Head of caudate nucleus (tissue), 42 donors: ENCODE results near the gene VAPA.
"Not testable (repeated sequence)": the region's sequence is repeated elsewhere in the genome, so short reads cannot be mapped to it uniquely, and the experiment has no call there.

Experiments
- DNase-seq, 42 donors: peaks; one replicate each; pipeline versions ENCODE4 v3.0.0 to v3.0.0-alpha.2; 2020 to 2021; ENCODE audit warnings: mixed read lengths in 7 of 42
- intact Hi-C: fragments of 100-400 bp; cut with DNase I; formaldehyde crosslinking; loops from one replicate; pipeline ENCODE4 v1.15.0; 2022

VAPA gene

DNA sequence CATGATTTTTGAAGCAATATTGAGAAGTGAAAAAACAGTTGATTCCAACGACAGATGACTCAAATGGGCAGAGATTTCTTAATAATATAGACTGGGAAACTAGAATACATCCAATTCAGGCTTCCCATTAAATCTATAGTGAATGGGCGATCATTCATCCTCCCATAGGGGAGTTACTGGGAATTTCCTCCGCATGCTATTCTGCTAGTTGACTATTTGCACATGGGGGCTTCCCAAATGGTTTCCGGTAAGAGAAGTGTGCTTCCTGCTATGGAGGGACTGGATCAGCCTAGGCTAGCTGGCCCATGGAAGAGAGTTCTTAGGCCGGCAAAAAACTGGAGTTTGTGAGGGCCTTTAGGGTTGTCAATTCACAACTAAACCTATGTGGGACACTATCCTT is 2.6 kb upstream of the VAPA start:
- DNase-seq = no peak
- intact Hi-C loops = loop anchor here (5.0 to 10.0 kb wide), 3 partner anchors 116 to 299 kb away; partner anchors contain the start of genes PPP4R1 and RAB31

GRCh38 chr18:9912285-9912684 is 1.5 kb upstream of the VAPA start:
- intact Hi-C loops = loop anchor here (5.0 to 10.0 kb wide), 3 partner anchors 117 to 300 kb away; partner anchors contain the start of genes PPP4R1 and RAB31

DNA sequence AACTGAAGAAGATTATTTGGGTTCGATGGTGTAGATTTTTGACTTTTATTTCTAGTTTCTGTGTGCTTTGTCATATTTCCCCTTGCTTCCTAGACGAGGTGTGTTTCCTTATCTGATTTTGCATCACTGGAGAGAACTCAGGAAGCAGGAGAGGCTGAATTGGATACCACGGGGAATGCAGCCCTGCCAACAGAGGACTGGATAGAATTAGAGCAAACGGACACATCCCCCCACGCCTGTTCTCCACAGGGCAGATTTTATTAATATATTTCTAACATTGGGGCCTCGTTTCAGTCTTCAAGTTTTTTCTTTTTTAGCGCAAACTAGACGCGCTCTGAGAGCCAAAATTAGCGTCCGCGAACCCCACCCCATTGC is 678 bp upstream of the VAPA start:
- intact Hi-C loops = loop anchor here (5.0 to 10.0 kb wide), 3 partner anchors 118 to 301 kb away; partner anchors contain the start of genes PPP4R1 and RAB31
- DNase-seq = peak in 1 of 42 donors; percentile 10

More at GRCh38 chr18:9912285-9912684, 1.5 kb upstream of the VAPA start:
- not testable (repeated sequence) for DNase-seq

- intact Hi-C loops = loop anchor here (5.0 to 10.0 kb wide), 3 partner anchors 119 to 302 kb away; partner anchors contain the start of genes PPP4R1 and RAB31
- peak in 1 of 42 donors; percentile 8 for DNase-seq
These were observed 443 bp downstream of the VAPA start for GRCh38 chr18:9914334-9914583.

GRCh38 chr18:9914584-9915290 is 921 bp downstream of the VAPA start:
- intact Hi-C loops = loop anchor here (5.0 to 10.0 kb wide), 3 partner anchors 120 to 302 kb away; partner anchors contain the start of genes PPP4R1 and RAB31
- DNase-seq = peak in 41 of 42 donors; percentile 10 to 73 (median 45)

DNA sequence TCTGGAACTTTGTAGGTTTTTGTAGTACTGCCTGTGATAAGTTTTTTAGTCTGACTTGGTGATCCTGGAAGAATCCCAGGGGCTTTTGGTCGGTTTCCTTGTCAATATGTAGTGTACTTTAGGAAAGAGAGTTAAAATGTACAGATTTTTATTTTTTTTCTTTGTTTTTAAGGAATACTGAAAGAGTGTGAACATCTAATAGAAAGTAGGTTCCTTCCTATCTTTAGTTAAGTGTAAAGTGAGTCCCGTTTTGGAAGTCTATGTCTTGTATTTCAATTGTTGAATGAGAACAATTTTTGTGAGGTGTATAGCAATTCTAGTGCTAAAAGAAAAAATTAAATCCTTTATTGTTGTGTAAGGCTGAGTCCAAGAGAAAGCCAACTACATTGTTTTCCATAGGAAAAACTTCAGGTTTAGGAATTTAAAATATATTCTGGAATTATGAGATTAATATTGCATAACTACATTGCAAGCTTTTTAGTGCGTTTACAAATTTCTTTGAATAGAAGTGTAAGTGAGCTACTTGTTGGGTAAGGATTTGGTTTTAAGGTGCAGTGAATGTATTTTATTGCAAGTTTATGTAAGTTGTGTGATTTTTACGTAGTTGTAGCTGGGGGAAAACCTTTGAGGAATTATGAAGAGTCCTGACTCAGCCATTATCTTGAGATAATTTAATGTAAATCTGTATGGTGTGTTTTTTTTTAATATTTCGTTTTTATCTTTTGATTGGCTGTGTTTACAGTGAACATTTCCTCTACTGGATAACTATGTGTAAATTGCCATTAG is 1.7 kb downstream of the VAPA start:
- intact Hi-C loops = loop anchor here (10.0 kb wide), 1 partner anchor 121 kb away; no protein-coding TSS in a partner anchor
- no peak for DNase-seq

GRCh38 chr18:9916077-9916639 is 2.3 kb downstream of the VAPA start:
- intact Hi-C loops = loop anchor here (10.0 kb wide), 1 partner anchor 121 kb away; no protein-coding TSS in a partner anchor
- DNase-seq = no peak

DNA sequence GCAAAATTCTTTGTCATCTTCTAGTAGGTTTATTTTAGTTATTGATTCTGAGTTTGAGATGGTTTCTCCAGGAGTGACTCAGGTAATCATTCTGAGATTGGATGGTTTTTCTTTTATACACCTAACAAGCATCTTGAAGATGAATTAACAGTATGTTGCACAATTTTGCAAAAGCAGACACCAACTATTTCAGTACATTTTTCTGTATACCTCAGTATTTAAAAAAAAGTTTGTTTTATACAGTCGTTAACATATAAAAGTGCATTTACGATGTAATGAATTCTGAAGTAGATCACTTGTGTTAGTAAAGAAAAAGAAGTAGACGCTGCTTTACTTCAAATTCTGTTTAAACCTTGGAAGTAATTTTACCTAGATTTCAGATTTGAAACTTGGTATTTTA is 3.0 kb downstream of the VAPA start:
- intact Hi-C loops = loop anchor here (10.0 kb wide), 1 partner anchor 122 kb away; no protein-coding TSS in a partner anchor
- DNase-seq = no peak

GRCh38 chr18:9918016-9918680 is 4.3 kb downstream of the VAPA start:
- DNase-seq = no peak
- intact Hi-C loops = loop anchor here (10.0 kb wide), 1 partner anchor 123 kb away; no protein-coding TSS in a partner anchor

GRCh38 chr18:9919564-9920232 is 5.9 kb downstream of the VAPA start:
- no peak for DNase-seq
- intact Hi-C loops = loop anchor here (10.0 kb wide), 1 partner anchor 125 kb away; no protein-coding TSS in a partner anchor

DNA sequence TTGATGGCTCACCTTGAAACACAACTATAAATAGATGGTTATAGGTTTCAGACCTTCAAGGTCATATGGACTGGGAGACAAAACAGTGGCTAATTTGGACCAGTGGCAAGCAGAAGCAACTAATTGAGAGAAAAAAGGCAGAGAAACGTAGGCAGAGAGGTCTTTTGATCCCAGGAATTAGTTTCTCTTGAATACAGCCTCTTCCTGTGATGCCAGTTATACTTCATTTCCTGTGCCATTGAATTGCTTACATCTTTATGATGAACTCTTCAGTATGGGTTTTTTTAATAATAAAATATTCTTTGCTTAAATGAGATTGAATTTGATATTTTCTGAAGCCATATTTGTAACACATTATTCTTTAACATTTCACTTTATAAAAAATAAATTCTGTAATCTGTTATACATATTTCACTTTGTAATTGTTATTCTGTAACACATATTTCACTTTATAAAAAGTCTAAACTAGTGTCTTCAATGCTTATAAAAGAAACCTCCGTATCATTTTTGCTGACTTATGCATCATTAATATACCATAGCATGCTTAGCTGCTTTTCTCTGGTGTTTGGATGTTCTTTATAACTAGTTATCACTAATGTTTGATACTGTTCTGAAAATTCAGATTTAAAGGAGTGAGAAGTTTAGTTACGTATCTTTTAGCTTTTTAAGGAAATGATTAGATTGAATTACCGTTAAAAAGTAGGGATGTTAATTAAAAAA is 8.9 kb downstream of the VAPA start:
- no peak for DNase-seq
- intact Hi-C loops = no loop called here

- intact Hi-C loops = no loop called here
- no peak for DNase-seq
These were observed 10.6 kb downstream of the VAPA start for GRCh38 chr18:9924371-9924943.

DNA sequence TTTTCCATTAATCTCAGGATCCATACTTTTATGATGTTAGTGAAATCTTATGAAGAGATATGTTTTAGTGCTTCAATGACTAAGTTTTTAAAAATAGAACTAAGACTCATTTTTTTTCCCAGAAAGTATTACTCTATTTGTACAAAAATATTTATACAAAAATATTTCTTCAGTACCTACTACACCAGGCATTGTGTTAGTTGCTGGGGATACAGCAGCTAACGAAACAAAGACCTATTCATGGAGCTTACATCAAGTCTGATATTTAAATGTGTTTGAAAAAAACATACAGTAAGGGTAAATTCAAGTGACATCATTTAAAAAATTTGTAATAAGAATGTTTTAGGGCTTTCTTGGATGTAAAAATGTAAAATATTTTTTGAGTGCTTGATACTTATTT is 11.6 kb downstream of the VAPA start:
- DNase-seq = no peak
- intact Hi-C loops = no loop called here

DNA sequence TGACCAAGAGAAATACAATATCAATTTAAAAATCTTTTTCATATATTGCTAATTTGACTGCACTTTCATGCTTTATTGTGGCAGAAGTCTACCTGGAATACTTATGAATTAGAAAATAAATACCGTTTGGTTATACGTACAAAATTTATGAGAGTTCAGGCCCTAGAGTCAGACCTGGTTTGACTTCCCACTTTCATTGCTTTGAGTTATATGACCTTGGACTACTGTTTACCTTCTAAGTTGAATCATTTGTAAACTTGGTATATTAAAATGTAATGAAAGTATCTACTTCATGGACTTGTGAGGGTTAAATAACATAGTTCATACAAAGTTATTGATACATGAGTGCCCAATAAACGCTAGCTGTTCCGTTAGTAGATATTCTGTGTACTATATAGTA is 12.0 kb downstream of the VAPA start:
- intact Hi-C loops = no loop called here
- no peak for DNase-seq

GRCh38 chr18:9926223-9926894 is 12.5 kb downstream of the VAPA start:
- intact Hi-C loops = no loop called here
- no peak for DNase-seq

- intact Hi-C loops = no loop called here
- DNase-seq = no peak
These were observed 13.2 kb downstream of the VAPA start for GRCh38 chr18:9926977-9927376.

DNA sequence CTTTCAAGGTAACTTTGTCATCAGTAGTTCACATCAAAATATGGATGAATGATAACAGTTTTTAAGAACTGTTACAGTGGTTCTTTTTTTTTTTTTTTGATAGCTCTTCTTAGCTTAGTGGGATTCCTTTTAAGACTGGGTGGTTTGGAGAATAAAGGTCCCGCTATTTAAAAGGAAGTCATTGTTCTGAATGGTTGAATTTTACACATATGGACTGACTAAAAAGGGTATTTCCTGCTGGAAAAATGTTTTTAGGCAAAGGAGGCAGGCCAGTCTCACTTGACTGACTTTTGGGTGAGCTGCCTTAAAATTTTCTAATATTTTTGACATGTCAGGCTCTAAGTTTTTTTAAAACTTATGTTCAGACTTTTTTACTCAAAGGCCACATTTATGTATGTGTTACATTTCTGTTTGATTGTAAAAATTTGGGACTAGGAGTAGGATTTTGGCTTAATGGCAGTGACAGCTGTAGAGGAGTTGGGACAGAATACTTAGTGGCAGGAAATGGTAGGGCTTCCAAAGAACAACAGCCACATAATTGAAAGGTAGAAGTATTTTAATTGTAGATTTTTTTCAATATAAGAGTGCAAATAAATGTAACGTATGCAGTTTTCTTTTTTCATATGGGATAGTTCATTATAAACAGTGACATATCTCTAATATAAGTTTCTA is 13.7 kb downstream of the VAPA start:
- no peak for DNase-seq
- intact Hi-C loops = no loop called here
